H1 (cell line): ENCODE measurements around the gene ZMYND10. TPM values are rescaled to one million over a fixed set of nuclear protein-coding genes. Genes with fewer than 3 reads are reported as not detected.

Source experiments
- CTCF ChIA-PET: fragments of 300-600 bp; sonication (Branson Sonifier 250); formaldehyde crosslinking; loops from one replicate; lab custom pipeline; 2021; ENCODE audit not compliant: partially characterized antibody; lab: Charles Lee
- POLR2A ChIA-PET: fragments of 300-600 bp; sonication (Branson Sonifier 250); formaldehyde crosslinking; loops from one replicate; lab custom pipeline; 2021; ENCODE audit warnings: inconsistent platforms; ENCODE audit not compliant: partially characterized antibody; lab: Charles Lee
- DNase-seq, 2 experiments: peaks; one replicate each; pipeline versions ENCODE4 v3.0.0 to v3.0.0-alpha.2; 2010 to 2022; ENCODE audit warnings: low spot score in 2 of 2, low read depth in 1 of 2, mixed read lengths in 1 of 2
- FAIRE-seq: peaks from 2 replicates; lab custom pipeline; 2011; peaks lifted over from hg19 to GRCh38; lab: Jason Lieb, UNC
- H2AFZ ChIP-seq: 2 replicates; pipeline ENCODE4 v1.8.1; 2012; ENCODE audit warnings: low read length, inconsistent platforms
- H2AK5ac ChIP-seq: 2 replicates; pipeline ENCODE4 v1.6.1; 2013; ENCODE audit warnings: low read depth, low read length
- H2BK120ac ChIP-seq: replicated peaks from 2 replicates; pipeline ENCODE3; 2013; ENCODE audit warnings: low read depth, low read length, inconsistent platforms
- H2BK12ac ChIP-seq: 2 replicates; pipeline ENCODE4 v1.6.1; 2013; ENCODE audit warnings: low read depth, low read length
- H2BK15ac ChIP-seq: 2 replicates; pipeline ENCODE4 v1.6.1; 2013; ENCODE audit warnings: low read length
- H2BK20ac ChIP-seq: 2 replicates; pipeline ENCODE4 v1.6.1; 2013; ENCODE audit warnings: low read length
- H2BK5ac ChIP-seq: 2 replicates; pipeline ENCODE4 v1.6.1; 2013; ENCODE audit warnings: low read depth, low read length
- H3K14ac ChIP-seq: 2 replicates; pipeline ENCODE4 v1.6.1; 2013; ENCODE audit warnings: inconsistent platforms; ENCODE audit not compliant: insufficient read length
- H3K18ac ChIP-seq: 2 replicates; pipeline ENCODE4 v1.6.1; 2013; ENCODE audit warnings: low read length; ENCODE audit errors: extremely low read depth
- H3K23ac ChIP-seq: 2 replicates; pipeline ENCODE4 v1.6.1; 2013; ENCODE audit warnings: inconsistent platforms; ENCODE audit not compliant: insufficient read length
- H3K23me2 ChIP-seq: 2 replicates; pipeline ENCODE4 v1.6.1; 2013; ENCODE audit warnings: low read depth, low read length
- H3K27ac ChIP-seq: 2 replicates; pipeline ENCODE4 v1.6.1; 2011; ENCODE audit warnings: low read depth, low read length, inconsistent platforms
- H3K27me3 ChIP-seq, 4 experiments: replicated peaks in 1 of 4; 1 replicate in 1 of 4; 2 replicates in 3 of 4; pipeline versions ENCODE4 v1.6.1 to v1.8.1; 2011 to 2013; ENCODE audit warnings: low read length in 3 of 4, mild to moderate bottlenecking in 3 of 4, inconsistent platforms in 2 of 4, mixed read lengths in 2 of 4, moderate library complexity in 1 of 4; ENCODE audit not compliant: control insufficient read depth in 3 of 4, insufficient read depth in 3 of 4; ENCODE audit errors: extremely low read depth in 1 of 4
- H3K36me3 ChIP-seq, 4 experiments: 2 replicates each; pipeline versions ENCODE4 v1.6.1 to v1.8.1; 2011 to 2013; ENCODE audit warnings: mild to moderate bottlenecking in 4 of 4, low read length in 3 of 4, moderate library complexity in 2 of 4, control low read depth in 1 of 4, inconsistent platforms in 1 of 4; ENCODE audit not compliant: insufficient read depth in 4 of 4, control insufficient read depth in 2 of 4
- H3K4ac ChIP-seq: replicated peaks from 2 replicates; pipeline ENCODE3; 2013; ENCODE audit warnings: low read length, low read depth, mixed read lengths, inconsistent platforms; ENCODE audit not compliant: insufficient read length
- H3K4me1 ChIP-seq, 4 experiments: replicated peaks in 1 of 4; 1 replicate in 1 of 4; 2 replicates in 3 of 4; pipeline versions ENCODE4 v1.6.1 to v1.8.1; 2011 to 2013; ENCODE audit warnings: low read length in 3 of 4, inconsistent platforms in 2 of 4, mixed read lengths in 1 of 4; ENCODE audit not compliant: insufficient read depth in 4 of 4, control insufficient read depth in 3 of 4
- H3K4me2 ChIP-seq, 2 experiments: 2 replicates each; pipeline versions ENCODE4 v1.6.1 to v1.8.1; 2011 to 2013; ENCODE audit warnings: low read depth in 2 of 2, low read length in 2 of 2, control low read depth in 1 of 2, inconsistent platforms in 1 of 2, mild to moderate bottlenecking in 1 of 2; ENCODE audit not compliant: insufficient read depth in 1 of 2
- H3K4me3 ChIP-seq, 4 experiments: fragments of 200-600, 300-600 bp in 1 of 4; sonication (generic), shearing (Covaris generic), sonication (Bioruptor Twin) in 1 of 4; 2 replicates each; pipeline versions ENCODE4 v1.5.1 to v1.8.1; 2011 to 2016; ENCODE audit warnings: low read length in 4 of 4, low read depth in 3 of 4, control low read depth in 2 of 4, inconsistent platforms in 2 of 4, mild to moderate bottlenecking in 2 of 4, mixed read lengths in 1 of 4, moderate library complexity in 1 of 4; ENCODE audit not compliant: insufficient read depth in 2 of 4; ENCODE audit errors: extremely low read depth in 1 of 4
- H3K56ac ChIP-seq: replicated peaks from 2 replicates; pipeline ENCODE3; 2013; ENCODE audit warnings: low read depth, mild to moderate bottlenecking, mixed read lengths, low read length, inconsistent platforms; ENCODE audit not compliant: insufficient read length
- H3K79me1 ChIP-seq: 2 replicates; pipeline ENCODE4 v1.6.1; 2013; ENCODE audit warnings: low read depth, low read length, control low read depth
- H3K79me2 ChIP-seq, 2 experiments: 2 replicates each; pipeline versions ENCODE4 v1.6.1 to v1.8.1; 2012 to 2013; ENCODE audit warnings: low read length in 2 of 2, mild to moderate bottlenecking in 2 of 2, inconsistent platforms in 1 of 2; ENCODE audit not compliant: insufficient read depth in 2 of 2, control insufficient read depth in 1 of 2
- H3K9ac ChIP-seq, 4 experiments: replicated peaks in 1 of 4; 1 replicate in 1 of 4; 2 replicates in 3 of 4; pipeline versions ENCODE4 v1.6.1 to v1.8.1; 2011 to 2013; ENCODE audit warnings: low read depth in 3 of 4, low read length in 3 of 4, control low read depth in 2 of 4, mild to moderate bottlenecking in 2 of 4, moderate library complexity in 2 of 4, inconsistent platforms in 1 of 4; ENCODE audit errors: extremely low read depth in 1 of 4
- H3K9me3 ChIP-seq, 2 experiments: 2 replicates each; pipeline versions ENCODE4 v1.6.1 to v1.8.1; 2012 to 2013; ENCODE audit warnings: mild to moderate bottlenecking in 2 of 2, moderate library complexity in 2 of 2, control low read depth in 1 of 2, inconsistent platforms in 1 of 2, low read depth in 1 of 2, low read length in 1 of 2, mixed read lengths in 1 of 2; ENCODE audit not compliant: insufficient read depth in 2 of 2
- H4K20me1 ChIP-seq, 2 experiments: replicated peaks in 1 of 2; 2 replicates each; pipeline versions ENCODE3 to v1.8.1; 2011 to 2013; ENCODE audit warnings: inconsistent platforms in 2 of 2, low read length in 2 of 2, mild to moderate bottlenecking in 1 of 2; ENCODE audit not compliant: insufficient read depth in 2 of 2, control insufficient read depth in 1 of 2
- H4K5ac ChIP-seq: 2 replicates; pipeline ENCODE4 v1.6.1; 2013; ENCODE audit warnings: low read length, low read depth, mixed read lengths, inconsistent platforms; ENCODE audit not compliant: insufficient read length
- H4K8ac ChIP-seq: 2 replicates; pipeline ENCODE4 v1.8.0; 2013; ENCODE audit warnings: mild to moderate bottlenecking, moderate library complexity, low read length, inconsistent platforms; ENCODE audit not compliant: insufficient read depth; ENCODE audit errors: extremely low read depth
- H4K91ac ChIP-seq: replicated peaks from 2 replicates; pipeline ENCODE3; 2013; ENCODE audit warnings: low read length, mixed read lengths, inconsistent platforms; ENCODE audit not compliant: insufficient read length
- MAFK ChIP-seq: IDR thresholded peaks from 2 replicates; pipeline ENCODE4 v1.6.1; 2012; ENCODE audit warnings: low read depth, mild to moderate bottlenecking, improper control_type of control experiment, low read length
- POLR2A ChIP-seq, 2 experiments: IDR thresholded peaks; 1 replicate in 1 of 2; 2 replicates in 1 of 2; pipeline ENCODE4 v1.6.1; 2011; ENCODE audit warnings: low read depth in 2 of 2, low read length in 2 of 2, mild to moderate bottlenecking in 2 of 2; ENCODE audit errors: control extremely low read depth in 1 of 2
- RNF2 ChIP-seq: fragments of 200-900, 300-1000 bp; sonication (generic); IDR thresholded peaks from 2 replicates; pipeline ENCODE4 v1.7.1; 2016; ENCODE audit warnings: borderline replicate concordance, low read depth, mild to moderate bottlenecking, antibody characterized with exemption, low read length; ENCODE audit not compliant: poor library complexity, severe bottlenecking; ENCODE audit errors: missing control alignments
- WGBS, 2 experiments: shearing (Covaris generic) in 1 of 2; methylation state at CpG; one replicate each; pipeline versions ENCODE4 v1.1.6 to v1.1.7; 2013 to 2015; ENCODE audit warnings: low lambda C conversion rate in 2 of 2, mixed read lengths in 2 of 2, inconsistent platforms in 1 of 2, low coverage in 1 of 2, missing lambda C conversion rate in 1 of 2; ENCODE audit not compliant: insufficient replicate concordance in 2 of 2, insufficient coverage in 1 of 2, insufficient read length in 1 of 2; ENCODE audit errors: extremely low coverage in 1 of 2, missing lambda C conversion rate in 1 of 2; 5-methylcytosine and 5-hydroxymethylcytosine counted together
- polyA plus RNA-seq, 7 experiments: library from polyadenylated mRNA; depleted of rRNA in 3 of 7; stranded (reverse) in 5 of 7; unstranded in 2 of 7; fragments of >200 nt in 5 of 7; fragments of 200-250 nt in 2 of 7; gene quantifications; 1 replicate in 5 of 7; 2 replicates in 1 of 7; 4 replicates in 1 of 7; pipeline versions ENCODE4 v1.2.1 to v1.2.3, GENCODE V29; 2011 to 2013; ENCODE audit warnings: missing spikeins in 2 of 7, mixed read lengths in 2 of 7
- total RNA-seq: library from RNA; stranded (reverse); fragmentation: NEBNext Ultra II Directional; extraction: Animal tissue kit (Norgen Biotek cat#: 25700); gene quantifications from 2 replicates; pipeline ENCODE4 v1.2.1, GENCODE V29; 2021
- TF ChIP-seq, protein P1 (sequence below): IDR thresholded peaks from 2 replicates; pipeline ENCODE4 v1.6.1; 2011; ENCODE audit warnings: low read length, improper control_type of control experiment

Gene ZMYND10
- total and polyA plus RNA-seq, 2 of the 8 experiments (the other 6 are each of a cell fraction or from before 2014, with no cell fraction given) = 0.56 to 0.79 TPM

DNA sequence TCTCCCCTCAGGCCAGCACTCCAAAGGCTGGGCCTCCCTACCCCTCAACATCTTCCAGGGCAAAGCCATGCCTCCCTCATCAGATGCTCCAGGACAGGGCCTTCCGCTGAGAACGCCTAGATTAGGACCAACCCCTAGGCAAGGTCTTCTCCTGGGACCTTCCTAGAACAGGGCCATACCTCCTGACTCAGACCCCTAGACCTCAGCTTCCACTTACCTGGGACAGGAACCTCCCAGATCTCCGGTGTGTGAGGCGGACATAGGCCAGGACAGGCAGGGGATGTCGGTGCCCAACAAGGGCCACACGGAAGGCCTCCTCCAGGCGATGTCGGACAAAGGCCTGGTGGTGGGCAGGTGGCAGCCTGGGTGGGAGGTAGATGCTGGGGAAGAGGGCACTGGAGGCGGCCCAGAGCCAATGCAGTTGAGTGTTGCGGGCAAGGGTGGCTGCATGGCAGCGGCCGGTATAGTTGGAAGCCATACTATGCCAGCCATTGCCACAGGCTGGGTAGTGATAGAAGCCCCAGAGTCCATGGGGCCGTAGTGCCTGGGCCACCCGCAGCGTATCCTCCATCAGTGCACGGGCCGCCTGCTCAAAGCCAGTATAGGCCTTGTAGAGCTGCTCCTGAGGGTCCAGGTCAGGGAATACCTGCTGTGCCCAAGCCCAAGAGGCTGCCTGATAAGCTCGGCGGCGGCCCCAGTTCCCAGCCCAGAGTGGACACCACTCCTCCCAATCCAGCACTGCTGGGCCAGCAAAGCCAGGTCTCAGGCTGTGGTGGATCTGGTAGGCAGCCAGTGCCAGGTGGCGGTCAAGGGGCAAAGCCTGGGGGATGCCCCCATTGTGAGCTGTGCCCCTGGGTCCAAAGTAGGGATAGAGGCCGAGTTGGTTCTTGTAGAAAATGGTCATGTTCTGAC lies 50.8 kb downstream of the ZMYND10 start:
- no peak overlapping the region for H3K4ac ChIP-seq
- no peaks in the 10 kb centered on the region for H3K9me3 ChIP-seq
- H3K79me2 ChIP-seq = peaks cover 0 to 15% of the 10 kb centered on the region in 2 experiments; a peak in 3 of 4 replicates
- H2BK120ac ChIP-seq = no peak overlapping the region
- H2BK20ac ChIP-seq = no peak overlapping the region
- peaks cover 3% of the 10 kb centered on the region; the same call in 1 of the 2 replicates for H3K79me1 ChIP-seq
- H3K23me2 ChIP-seq = peaks cover 15% of the 10 kb centered on the region
- CTCF ChIA-PET = interaction anchor here (0.5 to 3.4 kb wide), 12 partner anchors 8 to 622 kb away, joined by 3 to 16 read pairs (median 4); partner anchors contain the start of genes HYAL2 and LSMEM2
- no peak overlapping the region for H2AFZ ChIP-seq
- no peak overlapping the region for H3K14ac ChIP-seq
- H2AK5ac ChIP-seq = no peak overlapping the region
- FAIRE-seq = no peak
- no peaks in the 10 kb centered on the region; a peak in 1 of 7 replicates for H3K27me3 ChIP-seq
- H3K9ac ChIP-seq = no peak overlapping the region
- H4K20me1 ChIP-seq = peaks cover 0 to 3% of the 10 kb centered on the region in 2 experiments
- no peak overlapping the region for H3K18ac ChIP-seq
- H3K4me1 ChIP-seq = peaks cover 0 to 14% (median 6%) of the 10 kb centered on the region in 4 experiments; a peak in 5 of 7 replicates
- no peak overlapping the region for H3K4me2 ChIP-seq
- no peak overlapping the region for H3K4me3 ChIP-seq
- no peak overlapping the region for H3K56ac ChIP-seq
- 0 out of 2 replicates have a peak overlapping the region, but pooled peaks have one; percentile 17 for H2BK12ac ChIP-seq
- peaks cover 3 to 5% (median 4%) of the 10 kb centered on the region in 4 experiments; a peak in 6 of 8 replicates for H3K36me3 ChIP-seq
- no peak overlapping the region for H4K8ac ChIP-seq
- 91% methylated on average over 22 of the region's 22 CpGs; no CpG with 5 or more reads in 1 of the 2 experiments for WGBS, 2 experiments
- POLR2A ChIA-PET = interaction anchor here (0.9 to 3.4 kb wide), 9 partner anchors 11 to 37 kb away, joined by 3 to 29 read pairs (median 4); partner anchors contain the start of gene HYAL2
- H2BK5ac ChIP-seq = no peak overlapping the region
- H3K27ac ChIP-seq = no peak overlapping the region
- no peak overlapping the region for H4K5ac ChIP-seq
- H4K91ac ChIP-seq = no peak overlapping the region
- no peak overlapping the region for H3K23ac ChIP-seq
- no peak overlapping the region for H2BK15ac ChIP-seq
- DNase-seq = no peak
- TF ChIP-seq RNF2 (no peak), MAFK (no peak), POLR2A (IDR thresholded peaks at IDR 0.05; ENCODE audit: control extremely low read depth in 1 of 2, low read depth in 2 of 2, low read length in 2 of 2) (no peak)
- TF ChIP-seq, protein P1, sequence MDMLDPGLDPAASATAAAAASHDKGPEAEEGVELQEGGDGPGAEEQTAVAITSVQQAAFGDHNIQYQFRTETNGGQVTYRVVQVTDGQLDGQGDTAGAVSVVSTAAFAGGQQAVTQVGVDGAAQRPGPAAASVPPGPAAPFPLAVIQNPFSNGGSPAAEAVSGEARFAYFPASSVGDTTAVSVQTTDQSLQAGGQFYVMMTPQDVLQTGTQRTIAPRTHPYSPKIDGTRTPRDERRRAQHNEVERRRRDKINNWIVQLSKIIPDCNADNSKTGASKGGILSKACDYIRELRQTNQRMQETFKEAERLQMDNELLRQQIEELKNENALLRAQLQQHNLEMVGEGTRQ = no peak
